MM.1S (cell line): ENCODE data around the gene SPAG16.

Experiments
- EZH2 ChIP-seq: fragments of 300-600 bp; sonication (generic); optimal IDR thresholded peaks from 2 replicates; pipeline ENCODE3; 2017; ENCODE audit warnings: low read depth, mild to moderate bottlenecking, antibody characterized with exemption, low read length, mixed read lengths
- TF ChIP-seq, protein P1 (sequence below): fragments of 300-600 bp; sonication (generic); IDR thresholded peaks from 2 replicates; pipeline ENCODE4 v1.5.1; 2016; ENCODE audit warnings: antibody characterized with exemption, low read length, mixed read lengths

GRCh38 chr2:214174563-214174962 lies 890.3 kb downstream of the SPAG16 start:
- TF ChIP-seq, protein P1, sequence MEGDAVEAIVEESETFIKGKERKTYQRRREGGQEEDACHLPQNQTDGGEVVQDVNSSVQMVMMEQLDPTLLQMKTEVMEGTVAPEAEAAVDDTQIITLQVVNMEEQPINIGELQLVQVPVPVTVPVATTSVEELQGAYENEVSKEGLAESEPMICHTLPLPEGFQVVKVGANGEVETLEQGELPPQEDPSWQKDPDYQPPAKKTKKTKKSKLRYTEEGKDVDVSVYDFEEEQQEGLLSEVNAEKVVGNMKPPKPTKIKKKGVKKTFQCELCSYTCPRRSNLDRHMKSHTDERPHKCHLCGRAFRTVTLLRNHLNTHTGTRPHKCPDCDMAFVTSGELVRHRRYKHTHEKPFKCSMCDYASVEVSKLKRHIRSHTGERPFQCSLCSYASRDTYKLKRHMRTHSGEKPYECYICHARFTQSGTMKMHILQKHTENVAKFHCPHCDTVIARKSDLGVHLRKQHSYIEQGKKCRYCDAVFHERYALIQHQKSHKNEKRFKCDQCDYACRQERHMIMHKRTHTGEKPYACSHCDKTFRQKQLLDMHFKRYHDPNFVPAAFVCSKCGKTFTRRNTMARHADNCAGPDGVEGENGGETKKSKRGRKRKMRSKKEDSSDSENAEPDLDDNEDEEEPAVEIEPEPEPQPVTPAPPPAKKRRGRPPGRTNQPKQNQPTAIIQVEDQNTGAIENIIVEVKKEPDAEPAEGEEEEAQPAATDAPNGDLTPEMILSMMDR: no peak
- TF ChIP-seq EZH2: no peak
